HuH-7 (cell line): ENCODE measurements around the gene LSM4.
A peak's percentile ranks its signal among the peaks of the same experiment; 100 is the strongest.

Experiments
- DNase-seq: peaks from one replicate; pipeline ENCODE4 v3.0.0; 2011; ENCODE audit warnings: low spot score

Gene LSM4

DNA sequence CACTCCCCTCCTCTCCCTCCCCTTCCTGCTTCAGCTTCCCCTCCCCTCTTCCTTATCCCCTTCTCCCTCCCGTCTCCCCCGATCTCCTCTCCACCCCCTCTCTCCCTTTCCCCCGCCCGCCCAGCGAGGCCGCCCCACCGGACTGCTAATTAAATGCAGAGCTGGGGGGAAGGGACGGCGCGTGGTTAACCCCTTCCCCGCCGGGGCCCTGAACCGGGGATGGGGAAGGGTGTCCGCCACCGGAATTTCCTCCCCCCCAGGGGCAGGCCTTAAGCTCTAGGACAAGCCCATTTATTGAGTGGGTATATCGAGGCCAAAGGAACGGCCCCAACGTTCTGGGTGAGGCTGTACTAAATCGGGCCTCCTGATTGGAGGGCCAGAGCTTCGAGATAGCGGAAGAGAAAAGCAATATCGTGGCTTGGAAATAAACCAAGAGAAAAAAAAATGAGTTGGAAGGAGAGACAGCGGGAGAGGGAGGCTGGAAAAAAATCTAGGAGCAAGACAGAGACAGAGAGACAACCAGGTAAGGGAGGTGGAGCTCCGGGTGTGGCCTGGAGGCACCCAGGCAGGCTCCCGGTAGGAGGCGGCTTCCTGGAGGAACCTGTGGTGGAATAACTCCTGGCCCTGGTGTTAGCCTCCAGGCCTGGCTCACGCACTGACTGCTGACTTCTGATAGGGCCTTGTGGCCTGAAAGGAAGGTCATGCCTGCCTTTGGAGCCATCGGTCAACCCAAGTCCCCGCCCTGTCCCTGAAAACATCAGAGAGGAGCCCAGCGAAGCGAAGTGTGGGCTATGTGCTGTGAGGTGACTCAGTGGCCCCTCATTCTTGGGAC is 29.9 kb downstream of the LSM4 start:
- DNase-seq = peak; percentile 82

DNA sequence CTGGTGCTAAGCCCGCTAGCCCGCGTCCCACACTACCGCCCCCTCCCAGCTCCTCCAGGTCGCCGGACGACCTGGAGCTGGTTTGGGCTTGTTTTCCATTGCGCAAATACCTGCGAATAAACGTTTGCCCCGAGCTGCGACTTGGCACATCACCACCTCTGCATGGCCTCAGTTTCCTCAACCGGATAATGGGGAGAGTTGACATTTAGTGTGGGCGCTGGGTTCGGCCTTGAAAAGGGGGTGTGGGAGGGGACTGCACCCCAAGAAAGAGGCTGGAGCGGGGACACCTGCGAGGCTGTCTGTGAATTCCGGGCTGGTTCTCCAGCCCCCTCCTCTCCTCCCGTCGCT is 30.4 kb downstream of the LSM4 start:
- no peak for DNase-seq

DNA sequence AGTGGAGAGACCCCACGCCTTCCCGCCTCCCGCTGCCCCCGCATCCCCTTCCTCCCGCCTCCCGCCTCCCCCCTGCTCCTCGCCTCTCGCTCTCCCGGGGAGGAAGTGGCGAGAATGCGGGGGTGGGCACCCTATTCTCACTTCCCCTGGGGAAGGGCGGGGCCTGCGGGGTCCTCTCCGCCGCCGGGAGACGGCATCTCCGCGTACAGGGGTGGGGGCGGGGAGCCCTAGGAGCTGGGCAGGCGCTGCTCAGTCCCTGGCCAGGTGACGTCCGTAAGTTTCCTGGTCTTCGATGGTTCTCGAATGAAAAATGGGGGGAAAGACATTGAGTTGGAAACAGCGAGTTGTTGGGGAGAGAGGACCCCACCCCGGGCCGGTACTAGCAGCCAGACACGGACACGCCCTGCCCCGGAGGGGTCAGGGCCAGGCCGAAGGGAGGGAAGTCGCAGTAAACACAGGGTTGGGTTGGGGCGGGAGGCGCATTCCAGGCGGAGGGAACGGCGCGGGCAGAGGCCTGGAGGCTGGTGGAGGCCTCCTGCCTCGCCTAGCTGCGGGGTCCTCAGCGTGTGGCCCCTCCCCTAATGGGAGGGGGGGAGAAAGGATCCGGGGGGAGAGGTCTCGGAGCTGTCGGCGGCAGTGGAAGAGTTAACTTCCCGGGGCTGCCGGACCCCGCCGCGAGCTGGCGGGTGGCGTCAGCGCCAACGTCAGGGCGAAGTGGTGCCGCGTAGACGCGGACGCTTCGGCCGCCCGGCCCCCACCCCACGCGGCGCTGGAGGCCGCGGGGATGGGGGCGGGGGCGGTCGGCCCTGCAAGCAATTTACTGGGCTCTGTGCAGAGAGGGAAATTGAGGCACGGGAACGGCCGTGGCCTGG is 31.1 kb downstream of the LSM4 start:
- peak; percentile 76 for DNase-seq

DNA sequence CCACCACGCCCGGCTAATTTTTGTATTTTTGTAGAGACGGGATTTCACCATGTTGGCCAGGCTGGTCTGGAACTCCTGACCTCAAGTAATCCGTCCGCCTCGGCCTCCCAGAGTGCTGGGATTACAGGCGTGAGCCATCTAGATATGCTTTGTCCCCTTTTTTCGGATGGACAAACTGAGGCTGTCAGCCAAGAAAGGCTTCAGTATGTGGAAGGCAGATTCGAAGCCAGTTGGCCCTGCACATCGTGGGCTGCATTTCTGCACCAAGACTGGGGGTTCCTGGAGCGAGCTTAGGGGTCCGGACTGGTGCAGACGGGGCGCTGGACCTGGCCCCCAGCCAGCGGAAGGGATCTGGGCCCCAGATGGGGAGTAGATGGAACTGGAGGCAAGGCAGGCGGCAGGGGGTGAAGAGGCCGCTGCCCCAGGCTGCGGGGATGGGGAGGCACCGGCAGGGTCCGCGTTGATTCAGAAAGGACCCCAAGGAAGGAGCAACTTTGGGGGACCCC is 31.8 kb downstream of the LSM4 start:
- DNase-seq = no peak

DNA sequence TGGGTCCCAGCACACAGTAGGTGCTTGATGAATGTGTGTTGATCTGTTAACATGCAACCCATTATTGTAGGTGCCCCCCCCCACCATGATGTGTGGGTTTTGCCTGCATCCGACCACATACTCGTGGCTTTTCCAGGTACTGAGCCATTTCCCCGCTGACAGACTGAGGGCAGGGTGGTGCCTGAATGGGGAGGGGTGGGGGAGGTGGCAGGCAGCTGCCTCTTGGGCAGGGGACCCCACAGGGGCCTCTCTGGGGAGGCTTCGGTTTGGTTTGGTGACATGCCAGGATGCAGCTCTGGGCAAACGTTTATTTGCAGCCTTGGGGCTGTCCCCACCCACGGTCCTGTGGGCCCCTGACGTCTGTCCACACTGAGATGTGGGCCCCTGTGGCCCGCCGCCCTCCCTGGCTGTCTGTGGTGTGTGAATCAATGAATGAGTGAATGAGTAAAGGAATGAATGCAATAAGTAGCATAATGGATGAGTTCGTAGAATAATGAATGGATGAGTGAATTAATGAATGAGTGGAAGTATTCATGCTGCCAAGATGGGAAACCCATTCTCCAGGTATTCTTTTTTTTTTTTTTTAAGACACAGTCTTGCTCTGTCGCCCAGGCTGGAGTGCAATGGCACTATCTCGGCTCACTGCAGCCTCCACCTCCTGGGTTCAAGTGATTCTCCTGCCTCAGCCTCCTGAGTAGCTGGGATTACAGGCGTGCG is 32.4 kb downstream of the LSM4 start:
- no peak for DNase-seq

DNA sequence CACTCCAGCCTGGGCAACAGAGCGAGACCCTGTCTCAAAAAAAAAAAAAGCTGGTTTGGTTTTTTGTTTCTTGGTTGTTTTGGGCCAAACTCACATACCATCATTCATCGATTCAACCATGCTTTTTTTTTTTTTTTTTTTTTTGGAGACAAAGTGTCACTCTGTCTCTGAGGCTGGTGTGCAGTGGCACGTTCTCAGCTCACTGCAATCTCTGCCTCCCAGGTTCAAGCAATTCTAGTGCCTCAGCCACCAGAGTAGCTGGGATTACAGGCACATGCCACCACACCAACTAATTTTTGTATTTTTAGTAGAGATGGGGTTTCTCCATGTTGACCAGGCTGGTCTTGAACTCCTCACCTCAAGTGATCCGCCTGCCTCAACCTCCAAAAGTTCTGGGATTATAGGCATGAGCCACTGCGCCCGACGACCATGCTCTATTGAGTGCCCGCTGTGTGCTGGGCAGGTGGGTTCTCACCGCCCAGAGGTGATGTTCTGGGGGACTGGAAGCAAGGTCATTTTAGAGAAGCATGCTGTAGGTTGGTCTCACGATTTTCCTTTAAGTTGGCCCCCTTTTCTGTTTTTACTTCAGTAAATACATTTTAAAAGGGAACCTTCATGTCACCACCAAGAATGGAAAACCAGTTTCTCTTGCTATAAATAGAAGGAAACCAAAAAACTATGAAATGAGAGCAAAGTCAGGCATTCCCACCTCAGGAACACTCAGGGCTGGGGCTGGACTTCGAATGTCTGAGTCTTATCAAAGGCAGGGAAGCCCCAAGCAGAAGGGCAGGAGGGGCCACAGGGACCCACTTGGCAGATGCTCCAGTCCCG is 33.2 kb downstream of the LSM4 start:
- no peak for DNase-seq

DNA sequence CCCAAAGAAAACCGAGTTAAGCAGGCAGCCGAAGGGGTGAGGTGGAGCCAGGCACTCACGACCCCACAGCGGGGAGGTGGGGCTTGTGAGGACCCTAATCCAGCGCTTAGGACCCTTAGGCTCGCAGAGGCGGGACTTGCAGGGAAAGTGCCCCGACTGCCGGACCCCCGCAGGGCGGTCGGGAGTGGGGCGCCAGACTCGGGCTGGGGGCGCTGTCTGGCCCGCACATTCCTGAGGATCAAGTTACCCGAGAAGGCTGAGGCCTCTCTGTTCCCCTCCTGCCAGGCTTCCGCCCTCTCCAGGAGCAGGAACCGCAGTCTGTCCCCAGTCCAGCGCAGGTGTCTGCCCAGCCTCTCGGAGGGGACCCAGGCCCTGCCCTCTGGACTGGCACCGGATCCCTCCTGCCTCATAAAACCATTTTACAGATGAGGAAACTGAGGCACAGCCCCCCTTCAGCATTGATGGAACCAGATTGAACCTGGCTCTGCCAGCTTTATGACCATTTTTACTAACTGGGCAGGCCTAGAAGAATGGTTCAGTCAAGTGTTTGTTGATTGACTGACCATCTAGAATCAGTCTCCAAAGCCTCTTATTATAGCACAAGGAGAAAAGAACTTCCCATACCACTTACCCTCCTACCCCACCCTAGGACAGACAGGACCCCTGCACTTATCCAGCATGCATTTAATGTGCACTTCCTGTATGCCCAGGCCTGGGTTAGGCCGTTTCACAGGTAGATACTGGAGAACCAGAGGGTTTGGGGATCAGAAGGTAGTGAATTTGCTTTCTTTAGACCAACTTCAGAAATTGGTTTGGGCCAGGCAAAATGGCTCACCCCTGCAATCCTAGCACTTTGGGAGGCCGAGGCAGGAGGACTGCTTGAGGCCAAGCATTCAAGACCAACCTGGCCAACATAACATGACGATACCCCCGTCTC is 34.8 kb downstream of the LSM4 start:
- DNase-seq = no peak

DNA sequence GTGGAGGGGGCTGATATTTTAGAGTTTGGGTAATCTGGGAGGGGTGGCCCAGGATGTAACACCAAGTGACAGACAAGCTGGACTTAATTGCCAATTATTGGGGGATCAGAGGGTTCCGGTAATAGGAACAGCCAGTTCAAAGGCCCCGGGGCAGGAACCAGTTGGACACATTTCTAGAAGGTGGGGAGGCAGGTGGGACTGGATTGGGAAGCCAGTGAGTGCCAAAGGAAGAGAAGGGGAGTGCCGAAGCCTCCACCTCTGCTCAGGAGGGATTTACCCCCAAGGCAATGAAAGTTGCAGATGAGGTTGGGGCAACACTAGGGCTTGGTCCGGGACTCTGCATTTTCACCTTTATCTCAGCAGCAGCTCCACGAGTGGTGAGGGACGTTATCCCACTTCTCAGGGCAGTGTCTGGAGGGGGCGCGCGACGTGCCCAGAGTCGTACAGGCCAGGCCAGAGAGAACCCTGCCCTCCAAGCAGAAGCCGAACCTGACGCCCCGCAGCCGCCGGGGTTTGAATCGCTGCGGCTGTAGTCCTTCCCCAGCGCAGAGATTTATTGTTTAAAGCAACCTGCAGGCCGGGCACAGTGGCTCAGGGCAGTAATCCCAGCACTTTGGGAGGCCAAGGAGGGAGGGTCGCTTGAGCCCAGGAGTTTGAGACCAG is 35.8 kb downstream of the LSM4 start:
- DNase-seq = no peak

DNA sequence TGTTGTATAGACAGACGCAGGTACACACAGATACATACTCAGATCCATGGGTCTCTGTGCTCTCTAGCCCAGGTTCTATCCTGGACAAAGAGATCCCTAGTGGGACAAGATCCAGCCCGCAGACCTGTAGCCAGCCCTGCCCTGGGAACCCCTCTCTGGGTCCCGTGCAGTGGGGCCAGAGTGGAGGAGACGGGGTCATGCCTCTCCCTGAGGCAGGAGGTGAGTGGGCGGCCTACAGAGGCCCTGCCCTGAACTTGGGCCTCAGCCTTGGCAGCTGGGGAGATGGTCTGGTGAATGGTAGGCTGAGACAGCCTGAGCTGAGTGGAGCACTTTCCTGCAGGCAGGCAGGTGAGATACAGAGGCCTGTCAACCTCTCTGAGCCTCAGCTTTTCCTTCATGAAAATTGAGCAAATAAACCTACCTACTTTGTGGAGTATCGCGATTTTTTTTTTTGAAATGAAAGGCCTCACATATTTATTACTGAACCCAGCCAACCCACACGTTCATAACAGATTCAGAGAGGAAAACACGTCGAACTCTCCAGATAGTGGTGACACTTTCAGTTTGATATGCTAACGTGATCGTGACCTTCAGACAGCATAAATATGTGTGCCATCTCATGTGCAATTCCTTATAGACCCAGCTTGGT is 38.0 kb downstream of the LSM4 start:
- no peak for DNase-seq

DNA sequence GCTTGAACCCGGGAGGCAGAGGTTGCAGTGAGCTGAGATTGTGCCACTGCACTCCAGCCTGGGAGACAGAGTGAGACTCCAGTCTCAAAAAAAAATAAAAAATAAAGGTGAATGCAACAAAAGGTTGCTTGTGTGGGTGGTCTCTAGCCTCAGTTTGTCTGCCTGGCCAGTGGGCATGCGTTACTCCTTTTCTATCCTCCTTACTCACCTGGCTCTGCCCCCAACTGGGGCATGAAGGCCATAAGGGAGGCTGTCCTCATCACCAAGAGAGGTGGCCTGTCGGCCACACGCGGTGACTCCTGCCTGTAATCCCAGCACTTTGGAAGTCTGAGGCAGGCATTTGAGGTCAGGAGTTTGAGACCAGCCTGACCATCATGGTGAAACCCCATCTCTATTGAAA is 39.5 kb downstream of the LSM4 start:
- no peak for DNase-seq

DNA sequence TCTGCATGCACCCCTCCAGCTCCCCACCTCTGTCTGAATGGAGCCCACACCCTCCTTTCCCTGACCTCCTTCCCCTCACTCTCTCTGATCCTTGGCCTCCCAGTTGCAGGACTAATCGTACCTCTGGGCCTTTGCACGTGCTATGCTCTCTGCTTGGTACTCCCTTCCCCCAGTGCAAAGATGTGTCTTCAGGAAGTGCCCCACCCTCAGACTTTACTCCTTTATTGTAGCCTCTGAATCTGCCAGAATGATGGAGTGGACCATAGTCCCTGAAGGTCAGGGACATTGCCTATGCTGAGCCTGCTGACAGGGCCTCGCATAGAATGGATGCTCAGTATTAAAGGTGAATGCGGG is 40.1 kb downstream of the LSM4 start:
- DNase-seq = no peak

DNA sequence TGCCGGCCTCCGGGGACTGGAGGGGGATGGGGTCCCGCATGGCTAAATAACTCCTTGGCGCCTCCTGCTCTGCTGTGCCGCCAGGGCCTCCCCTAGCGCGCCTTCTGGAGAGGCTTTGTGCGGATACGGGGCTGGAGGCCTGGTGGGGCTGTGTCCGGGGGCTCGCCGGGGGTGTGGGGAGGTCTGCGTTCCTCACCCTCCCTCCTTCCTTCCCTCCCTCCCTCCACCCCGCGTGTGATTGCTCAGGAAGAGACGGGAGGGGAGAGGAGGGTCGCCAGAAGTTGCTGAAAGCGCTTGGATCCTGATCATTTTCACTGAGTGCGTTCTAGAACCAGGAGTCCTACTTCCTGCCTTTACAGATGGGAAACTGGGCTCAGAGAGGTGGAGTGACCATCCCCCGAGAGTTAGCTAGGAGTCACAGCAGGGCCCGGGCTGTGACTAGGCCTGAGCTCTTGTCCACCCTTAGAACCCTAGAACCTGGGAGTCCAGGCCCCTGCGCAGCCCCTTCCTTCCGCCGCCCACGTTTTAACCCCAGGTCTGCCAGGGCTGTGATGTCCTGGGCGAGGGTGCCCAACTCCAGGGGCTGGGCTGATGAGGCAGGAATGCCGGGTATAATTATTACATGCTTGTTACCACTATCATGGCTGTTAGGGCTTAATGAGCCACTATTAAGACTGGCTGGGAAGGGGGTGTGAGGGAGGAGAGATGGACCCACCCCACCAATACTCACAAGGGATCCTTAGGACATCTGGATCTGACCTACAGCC is 40.7 kb downstream of the LSM4 start:
- no peak for DNase-seq

DNA sequence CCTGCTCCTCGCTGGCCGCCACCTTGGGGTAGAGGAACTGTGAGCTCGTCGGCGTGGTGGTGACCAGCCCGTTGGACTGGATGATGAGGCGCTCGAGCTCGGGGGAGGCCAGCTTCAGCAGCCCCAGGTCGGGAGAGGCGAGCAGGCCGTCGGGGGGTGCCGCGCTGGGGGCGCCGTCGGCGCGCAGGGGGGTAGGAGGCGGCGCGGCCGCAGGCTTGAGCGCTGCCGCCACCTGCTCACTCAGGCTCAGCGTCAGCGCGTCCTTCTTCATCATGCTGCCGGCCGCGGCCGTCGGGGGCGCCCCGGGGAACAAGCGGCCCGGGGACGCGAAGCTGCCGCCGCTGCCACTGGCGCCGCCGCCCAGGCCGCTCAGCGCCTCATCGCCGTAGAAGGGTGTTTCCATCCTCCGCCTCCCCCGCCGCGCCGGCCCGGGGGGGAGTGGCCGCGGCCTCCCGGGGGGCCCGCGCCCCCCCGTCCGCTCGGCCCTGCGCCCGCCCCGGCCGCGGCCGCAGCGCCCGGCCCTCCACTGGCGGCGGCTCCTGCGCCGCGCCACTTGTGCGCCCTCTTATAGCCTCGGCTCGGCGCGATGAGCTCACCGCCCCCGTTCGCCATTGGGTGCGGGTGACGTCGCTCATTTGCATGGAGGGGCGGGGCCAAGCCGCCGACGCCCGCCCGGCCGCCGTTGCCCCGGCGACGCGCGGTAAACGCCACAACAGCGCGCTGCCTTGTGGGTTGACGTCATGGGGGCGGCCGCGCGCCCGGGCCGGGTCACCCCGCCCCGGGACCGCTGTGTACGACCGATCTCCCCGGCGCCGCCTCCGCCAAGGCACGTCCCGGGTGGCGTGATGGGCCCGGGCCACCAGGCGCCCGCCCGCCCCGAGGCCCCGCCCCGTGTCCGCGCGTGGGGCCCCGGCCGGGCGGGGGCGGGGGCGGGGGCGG is 41.5 kb downstream of the LSM4 start, which contains the start of gene JUND:
Gene JUND (minus strand): TSS at position 541 of the 939 bp plus-strand sequence. CDS start 138 bp downstream, at position 403.
- DNase-seq = peak; percentile 85

DNA sequence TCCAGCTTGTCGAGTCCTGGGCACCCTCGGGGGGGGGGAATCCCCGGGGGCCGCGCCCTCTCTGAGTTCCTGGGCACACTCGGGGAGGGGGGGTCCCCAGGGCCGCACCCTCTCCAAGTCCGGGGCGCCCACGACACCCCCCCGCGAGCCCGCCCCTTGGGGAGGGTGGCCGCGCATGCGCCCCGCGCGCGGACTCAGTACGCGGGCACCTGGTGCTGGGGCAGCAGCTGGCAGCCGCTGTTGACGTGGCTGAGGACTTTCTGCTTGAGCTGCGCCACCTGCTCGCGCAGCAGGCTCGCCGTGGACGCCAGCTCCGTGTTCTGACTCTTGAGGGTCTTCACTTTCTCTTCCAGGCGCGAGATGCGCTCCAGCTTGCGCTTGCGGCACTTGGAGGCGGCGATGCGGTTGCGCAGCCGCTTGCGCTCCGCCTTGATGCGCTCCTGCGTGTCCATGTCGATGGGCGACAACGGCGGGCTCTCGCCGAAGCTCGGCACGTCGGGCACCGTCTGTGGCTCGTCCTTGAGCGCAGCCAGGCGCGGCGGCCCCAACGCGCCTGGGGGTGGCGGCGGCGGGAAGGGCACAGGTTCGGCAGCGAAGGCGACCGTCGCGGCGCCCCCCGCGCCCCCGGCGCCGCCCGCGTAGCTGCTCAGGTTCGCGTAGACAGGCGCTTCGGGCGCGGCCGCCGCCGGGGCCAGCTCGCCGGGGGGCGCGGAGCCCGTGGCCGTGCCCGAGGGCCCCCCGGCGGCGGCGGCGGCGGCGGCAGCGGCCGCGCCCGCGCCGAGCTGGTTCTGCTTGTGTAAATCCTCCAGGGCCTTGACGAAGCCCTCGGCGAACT is 42.4 kb downstream of the LSM4 start:
- DNase-seq = peak; percentile 54

DNA sequence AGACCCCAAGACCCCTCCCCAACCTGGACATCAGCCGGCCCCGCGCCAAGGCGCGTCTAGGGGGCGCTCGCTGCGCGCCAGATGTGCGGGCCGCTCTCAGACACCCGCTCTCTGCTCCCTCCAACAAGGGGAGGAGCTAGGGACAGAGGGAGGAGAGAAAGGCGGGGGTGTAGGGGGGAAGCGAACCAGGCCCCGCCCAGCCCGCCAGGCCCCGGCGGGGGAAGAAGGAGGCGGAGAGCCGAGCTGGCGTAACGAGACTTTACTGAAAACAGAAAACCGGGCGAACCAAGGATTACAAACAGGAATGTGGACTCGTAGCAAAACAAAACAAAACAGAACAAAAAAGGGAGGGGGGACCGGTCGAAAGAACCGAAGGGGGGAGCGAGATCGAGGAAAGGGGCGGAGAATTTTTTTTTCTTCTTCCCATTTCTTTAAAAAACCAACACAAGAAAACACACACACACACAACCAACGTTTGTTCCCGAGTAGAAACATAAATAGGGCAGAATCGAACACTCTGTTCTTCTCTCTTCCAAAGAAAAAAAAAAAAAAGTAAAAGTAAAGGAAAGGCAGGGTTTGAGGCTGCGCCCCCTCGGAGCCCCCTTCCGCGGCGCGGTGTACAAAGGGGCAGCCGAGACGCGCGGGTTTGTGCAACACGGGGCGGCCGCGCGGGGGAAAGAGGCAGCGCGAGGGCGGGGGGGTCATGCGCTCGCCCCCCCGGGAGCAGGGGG is 43.2 kb downstream of the LSM4 start:
- DNase-seq = peak; percentile 85

DNA sequence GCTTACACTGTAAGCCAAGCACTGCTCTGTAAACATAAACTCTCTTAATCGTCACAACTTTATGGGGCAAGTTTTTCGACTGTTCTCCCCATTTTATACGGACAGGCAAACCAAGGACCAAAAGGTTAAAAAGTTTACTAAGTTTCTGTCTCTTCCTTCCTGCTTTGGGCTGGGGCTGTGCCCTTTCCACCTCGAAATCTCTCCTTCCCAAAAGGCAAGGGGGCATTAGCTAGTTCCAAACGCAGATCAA is 43.7 kb downstream of the LSM4 start:
- no peak for DNase-seq
